ENCODE results near the gene C11orf52.

C11orf52 gene

GRCh38 chr11:111913997-111914396 is 4.7 kb upstream of the C11orf52 start:
- Histone ChIP-seq H3K9me3 (ENCODE audit: control insufficient read depth, insufficient read depth, low read depth, low read length) (no peaks in the 10 kb centered on the region), H3K4me1 (ENCODE audit: control insufficient read depth, insufficient read depth, low read length) (no peaks in the 10 kb centered on the region), H3K4me3 (ENCODE audit: low read depth, low read length) (no peak overlapping the region), H3K36me3 (ENCODE audit: control insufficient read depth in 2 of 2, insufficient read depth in 1 of 2, low read length in 2 of 2) (no peaks in the 10 kb centered on the region), H3K27ac (ENCODE audit: extremely low read depth, low read depth, low read length) (no peak overlapping the region)
- TF ChIP-seq SP3 (tag by site-specific recombination; IDR thresholded peaks at IDR 0.05) (no peak), ZNF398 (tag by site-specific recombination; IDR thresholded peaks at IDR 0.05) (no peak), ZBTB21 (tag by site-specific recombination; IDR thresholded peaks at IDR 0.05) (no peak), ZNF629 (tag by site-specific recombination; IDR thresholded peaks at IDR 0.05) (peak; percentile 47; the same call in 1 of the 2 replicates), ZNF600 (tag by site-specific recombination; IDR thresholded peaks at IDR 0.05) (0 out of 2 replicates have a peak, but pooled peaks have one; percentile 21)
- ChIA-PET POLR2A (interaction anchor here (1.1 kb wide), 1 partner anchor 13 kb away, joined by 3 read pairs; no protein-coding TSS in a partner anchor), CTCF (interaction anchor here (0.5 to 1.2 kb wide), 2 partner anchors 18 to 110 kb away, joined by 4 to 5 read pairs; no protein-coding TSS in a partner anchor)

- no peak overlapping the region for H3K27ac ChIP-seq (ENCODE audit: extremely low read depth, low read depth, low read length)
- CTCF ChIA-PET: interaction anchor here (0.6 kb wide), 1 partner anchor 197 kb away, joined by 3 read pairs; no protein-coding TSS in a partner anchor
- no peak for TF ChIP-seq ZXDB (tag by site-specific recombination; IDR thresholded peaks at IDR 0.05)
- TF ChIP-seq ZNF202 (tag by site-specific recombination; IDR thresholded peaks at IDR 0.05; ENCODE audit: borderline replicate concordance): no peak
- TF ChIP-seq ATF2 (tag by site-specific recombination; IDR thresholded peaks at IDR 0.05; ENCODE audit: low read depth): no peak
- no peak for TF ChIP-seq ZNF362 (tag by site-specific recombination; IDR thresholded peaks at IDR 0.05)
- TF ChIP-seq ZSCAN4 (tag by site-specific recombination; IDR thresholded peaks at IDR 0.05): no peak
- no peak for TF ChIP-seq ZNF701 (tag by site-specific recombination; IDR thresholded peaks at IDR 0.05)
- no peak for TF ChIP-seq ZNF558 (tag by site-specific recombination; IDR thresholded peaks at IDR 0.05)
- no peak for TF ChIP-seq ZNF704 (tag by site-specific recombination; IDR thresholded peaks at IDR 0.05)
- TF ChIP-seq ZNF280C (tag by site-specific recombination; IDR thresholded peaks at IDR 0.05): no peak
- no peak for TF ChIP-seq ZNF747 (tag by site-specific recombination; IDR thresholded peaks at IDR 0.05)
- TF ChIP-seq PATZ1 (tag by site-specific recombination; IDR thresholded peaks at IDR 0.05): no peak
- no peak for TF ChIP-seq ZNF549 (tag by site-specific recombination; IDR thresholded peaks at IDR 0.05)
- TF ChIP-seq ZNF302 (tag by site-specific recombination; IDR thresholded peaks at IDR 0.05; ENCODE audit: low read depth): no peak
- no peak for TF ChIP-seq ZNF645 (tag by site-specific recombination; IDR thresholded peaks at IDR 0.05)
- no peak for TF ChIP-seq ZNF239 (tag by site-specific recombination; IDR thresholded peaks at IDR 0.05)
Measured at GRCh38 chr11:111916768-111917167, 1.9 kb upstream of the C11orf52 start.

More at GRCh38 chr11:111916768-111917167, 1.9 kb upstream of the C11orf52 start:
- Histone ChIP-seq H3K4me1 (ENCODE audit: control insufficient read depth, insufficient read depth, low read length) (no peaks in the 10 kb centered on the region), H3K9me3 (ENCODE audit: control insufficient read depth, insufficient read depth, low read depth, low read length) (no peaks in the 10 kb centered on the region), H3K36me3 (ENCODE audit: control insufficient read depth in 2 of 2, insufficient read depth in 1 of 2, low read length in 2 of 2) (no peaks in the 10 kb centered on the region), H3K4me3 (ENCODE audit: low read depth, low read length) (no peak overlapping the region)
- POLR2A ChIA-PET: no interaction called here

Data from HEK293 (cell line).